Head of caudate nucleus (tissue), 42 donors: ENCODE data around the gene ZNF829.

Source experiments
- DNase-seq, 42 donors: peaks; one replicate each; pipeline versions ENCODE4 v3.0.0 to v3.0.0-alpha.2; 2020 to 2021; ENCODE audit warnings: mixed read lengths in 7 of 42
- intact Hi-C: fragments of 100-400 bp; cut with DNase I; formaldehyde crosslinking; loops from one replicate; pipeline ENCODE4 v1.15.0; 2022

The ZNF829 gene

GRCh38 chr19:36915992-36916830 is at the start of gene ZNF829, which contains the start of gene ZNF568:
Gene ZNF829 (minus strand): TSS chr19:36916291. CDS start chr19:36915167, 1,124 bp downstream.
Gene ZNF568 (plus strand): TSS chr19:36916332. CDS start chr19:36922771, 6,439 bp downstream.
- peak; percentile 88 to 97 (median 94) for DNase-seq
- intact Hi-C loops, result loop anchor here (5.0 kb wide), 1 partner anchor 64 kb away; the partner anchor contains the start of gene ZNF345

GRCh38 chr19:36963280-36963679 is 47.2 kb upstream of the ZNF829 start:
- no peak for DNase-seq
- intact Hi-C loops, result no loop called here

GRCh38 chr19:36962346-36962745 is 46.3 kb upstream of the ZNF829 start:
- intact Hi-C loops, result no loop called here
- DNase-seq, result no peak

- no peak for DNase-seq
- intact Hi-C loops, result no loop called here
These were observed 34.4 kb upstream of the ZNF829 start for GRCh38 chr19:36950335-36951119.

- DNase-seq, result no peak
- intact Hi-C loops, result no loop called here
These were observed 23.1 kb upstream of the ZNF829 start for GRCh38 chr19:36939153-36939552.

- intact Hi-C loops, result no loop called here
- DNase-seq, result no peak
These were observed 15.6 kb upstream of the ZNF829 start for GRCh38 chr19:36931684-36932083.

GRCh38 chr19:36918090-36918489 is 2.0 kb upstream of the ZNF829 start:
- intact Hi-C loops, result loop anchor here (5.0 kb wide), 1 partner anchor 66 kb away; the partner anchor contains the start of gene ZNF345
- no peak for DNase-seq

GRCh38 chr19:36916991-36917390 is 900 bp upstream of the ZNF829 start:
- peak in 37 of 42 donors; percentile 9 to 73 (median 42) for DNase-seq
- intact Hi-C loops, result loop anchor here (5.0 kb wide), 1 partner anchor 65 kb away; the partner anchor contains the start of gene ZNF345

GRCh38 chr19:36898422-36898821 is 17.7 kb downstream of the ZNF829 start:
- DNase-seq, result no peak
- intact Hi-C loops, result no loop called here

- intact Hi-C loops, result no loop called here
- no peak for DNase-seq
These were observed 21.2 kb downstream of the ZNF829 start for GRCh38 chr19:36894849-36895383.

GRCh38 chr19:36891768-36892357 is 24.2 kb downstream of the ZNF829 start:
- DNase-seq, result no peak
- intact Hi-C loops, result no loop called here

- DNase-seq, result no peak
These were observed 38.8 kb downstream of the ZNF829 start for GRCh38 chr19:36876993-36877938.

GRCh38 chr19:36851898-36852297 is 64.2 kb downstream of the ZNF829 start:
- intact Hi-C loops, result loop anchor here (2.0 to 5.0 kb wide), 2 partner anchors 65 to 79 kb away; partner anchors contain the start of genes ZNF568, ZNF829 and ZNF850

More at GRCh38 chr19:36876993-36877938, 38.8 kb downstream of the ZNF829 start:
- intact Hi-C loops, result no loop called here

GRCh38 chr19:36850559-36851442 is 65.3 kb downstream of the ZNF829 start, which contains the start of gene ZNF345:
Gene ZNF345 (plus strand): TSS chr19:36850876. CDS start chr19:36876831, 25,955 bp downstream.
- peak; percentile 83 to 98 (median 94) for DNase-seq
- intact Hi-C loops, result loop anchor here (1.0 to 5.0 kb wide), 3 partner anchors 12 to 78 kb away; partner anchors contain the start of genes ZNF568, ZNF790, ZNF829 and ZNF850

More at GRCh38 chr19:36851898-36852297, 64.2 kb downstream of the ZNF829 start:
- DNase-seq, result no peak

GRCh38 chr19:36849701-36850558 is 66.2 kb downstream of the ZNF829 start:
- intact Hi-C loops, result loop anchor here (1.0 to 5.0 kb wide), 3 partner anchors 12 to 77 kb away; partner anchors contain the start of genes ZNF568, ZNF790, ZNF829 and ZNF850
- peak; percentile 84 to 98 (median 95) for DNase-seq
